Activated CD8-positive, alpha-beta memory T cell treated with anti-CD3 and anti-CD28 coated beads for 1 hour (primary cell): ENCODE measurements around the gene TRIM10.
"Not testable (repeated sequence)": the region's sequence is repeated elsewhere in the genome, so short reads cannot be mapped to it uniquely, and the experiment has no call there.

ENCODE experiments used
- DNase-seq, 2 donors: peaks; one replicate each; pipeline ENCODE4 v3.0.0-alpha.2; 2020; ENCODE audit warnings: low read depth in 1 of 2; ENCODE audit errors: extremely low read depth in 1 of 2

The TRIM10 gene

GRCh38 chr6:30172681-30173080 lies 11.7 kb upstream of the TRIM10 start:
- DNase-seq, result no peak

GRCh38 chr6:30171677-30172471 lies 10.9 kb upstream of the TRIM10 start:
- no peak for DNase-seq

- DNase-seq, result no peak
Observed at GRCh38 chr6:30169658-30170614, 8.9 kb upstream of the TRIM10 start.

GRCh38 chr6:30168741-30169140 lies 7.7 kb upstream of the TRIM10 start:
- DNase-seq, result no peak

- no peak for DNase-seq
Observed at GRCh38 chr6:30167101-30167500, 6.1 kb upstream of the TRIM10 start.

- not testable (repeated sequence) for DNase-seq
Observed at GRCh38 chr6:30165238-30165637, 4.2 kb upstream of the TRIM10 start.

DNA sequence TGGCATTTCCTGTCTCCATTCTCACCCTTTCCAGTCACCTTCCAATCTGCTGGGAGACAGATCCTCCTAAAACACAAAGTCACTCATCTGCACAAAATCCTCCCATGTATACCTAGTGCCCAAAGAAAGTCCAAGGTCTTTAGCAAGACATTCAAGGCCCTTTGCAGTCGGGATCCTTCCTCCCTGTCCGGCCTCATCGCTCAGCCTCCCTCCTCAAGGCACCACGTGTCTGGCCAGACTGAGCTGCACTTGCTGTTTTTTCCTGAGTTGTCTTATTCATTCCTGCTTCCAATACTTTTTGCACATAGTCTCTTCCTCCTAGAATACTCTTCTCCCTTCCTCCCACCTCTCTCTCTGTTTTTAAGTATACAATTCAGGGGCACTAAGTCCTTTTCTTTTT lies 3.7 kb upstream of the TRIM10 start:
- DNase-seq, result no peak

- no peak for DNase-seq
Observed at GRCh38 chr6:30163918-30164654, 3.1 kb upstream of the TRIM10 start.

DNA sequence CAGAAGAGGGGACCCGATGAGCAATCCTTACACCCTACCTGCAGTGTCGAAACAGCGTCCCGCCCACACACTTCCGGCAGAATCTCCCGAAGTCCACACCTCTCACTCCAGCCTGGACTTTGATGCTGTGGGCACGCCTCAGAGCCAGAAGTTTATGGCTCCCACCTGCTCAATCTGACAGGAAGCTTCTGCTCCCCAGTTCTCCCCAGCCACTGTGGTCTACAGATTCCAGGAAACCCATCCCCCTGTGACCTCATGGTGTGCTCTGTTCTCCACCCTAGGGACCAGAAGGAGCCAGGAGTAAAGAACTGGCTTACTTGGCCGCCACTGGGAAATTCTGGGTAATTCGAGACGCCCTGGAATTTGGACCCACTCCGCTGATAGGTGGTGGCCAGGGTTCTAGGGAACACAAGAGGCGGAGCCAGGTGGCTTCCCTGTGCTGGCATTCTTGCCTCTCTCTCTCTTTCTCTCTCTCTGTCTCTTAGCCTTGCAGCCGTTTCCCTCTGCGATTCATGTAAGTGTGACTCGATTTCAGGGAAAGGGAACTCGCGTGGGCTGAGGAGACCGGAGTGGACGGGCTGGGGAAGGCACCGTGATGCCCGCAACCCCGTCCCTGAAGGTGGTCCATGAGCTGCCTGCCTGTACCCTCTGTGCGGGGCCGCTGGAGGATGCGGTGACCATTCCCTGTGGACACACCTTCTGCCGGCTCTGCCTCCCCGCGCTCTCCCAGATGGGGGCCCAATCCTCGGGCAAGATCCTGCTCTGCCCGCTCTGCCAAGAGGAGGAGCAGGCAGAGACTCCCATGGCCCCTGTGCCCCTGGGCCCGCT lies 2.3 kb upstream of the TRIM10 start, which contains the start of gene TRIM15:
Gene TRIM15, plus strand, starts transcription at position 457 of the 828 bp plus-strand sequence. Its CDS starts 139 bp downstream, at position 596.
- DNase-seq, result no peak

DNA sequence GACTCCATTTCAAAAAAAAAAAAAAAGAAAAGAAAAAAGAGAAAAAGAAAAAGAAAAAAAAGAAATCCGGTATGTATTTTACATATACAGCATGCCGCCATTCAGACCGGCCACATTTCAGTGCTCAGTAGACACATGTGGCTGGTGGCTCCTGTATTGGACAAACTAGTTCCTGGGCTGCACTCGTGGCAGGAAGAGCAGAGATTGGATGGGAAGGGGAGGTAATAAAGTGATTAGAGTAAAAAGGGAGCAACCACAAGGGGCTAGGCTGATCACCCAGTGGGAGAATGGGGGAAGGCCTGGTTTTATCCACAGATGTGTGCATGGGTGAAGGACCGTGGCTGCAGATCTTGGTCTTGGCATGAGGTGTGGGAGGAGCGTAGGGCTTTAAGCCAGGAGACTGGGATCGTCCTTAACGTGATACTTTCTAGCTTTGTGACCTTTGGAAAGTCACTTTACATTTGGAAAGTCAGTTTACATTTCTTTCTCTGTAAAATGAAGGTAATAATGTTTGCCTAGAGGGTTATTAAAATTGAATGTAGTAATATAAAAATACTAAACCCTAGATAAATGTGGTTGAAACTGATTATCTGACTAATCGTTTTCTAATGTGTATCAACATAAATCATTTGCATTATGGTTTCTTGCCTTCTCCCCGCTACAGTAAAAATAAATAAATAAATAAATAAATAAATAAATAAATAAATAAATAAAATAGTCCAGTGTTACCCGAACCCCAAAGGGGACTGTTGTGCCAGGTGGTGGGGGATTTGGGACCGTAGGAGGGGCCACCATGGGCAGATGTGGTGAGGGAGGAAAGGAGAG lies 1.5 kb upstream of the TRIM10 start:
- no peak for DNase-seq

GRCh38 chr6:30160008-30160784 lies 815 bp downstream of the TRIM10 start:
- DNase-seq, result no peak

DNA sequence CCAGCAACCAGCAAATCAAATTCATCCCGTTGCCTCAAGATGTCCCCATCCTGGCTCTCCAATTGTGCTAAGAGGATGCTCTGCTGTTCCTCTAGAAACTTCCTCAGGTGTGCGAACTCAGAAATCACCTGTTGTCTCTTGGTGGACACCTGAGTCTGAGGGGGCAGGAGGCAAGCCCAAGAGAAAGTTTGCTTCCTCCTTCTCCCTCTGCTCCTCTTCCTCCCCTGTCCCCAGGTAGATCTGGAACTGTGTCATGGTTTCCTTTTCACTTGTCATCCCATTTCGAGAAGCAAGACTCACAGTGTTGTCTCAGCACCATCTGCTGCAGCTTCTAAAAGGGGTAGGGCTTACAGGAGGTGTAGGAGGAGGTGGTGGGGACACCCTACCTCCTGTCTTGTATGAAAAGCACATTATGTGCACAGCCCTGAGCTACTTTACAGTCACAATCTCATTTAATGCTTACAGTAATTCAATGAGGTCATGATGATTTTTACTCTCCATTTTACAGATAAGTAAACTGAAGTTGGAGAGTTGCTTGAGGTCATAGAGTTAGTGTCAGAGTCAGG lies 2.5 kb downstream of the TRIM10 start:
- no peak for DNase-seq

DNA sequence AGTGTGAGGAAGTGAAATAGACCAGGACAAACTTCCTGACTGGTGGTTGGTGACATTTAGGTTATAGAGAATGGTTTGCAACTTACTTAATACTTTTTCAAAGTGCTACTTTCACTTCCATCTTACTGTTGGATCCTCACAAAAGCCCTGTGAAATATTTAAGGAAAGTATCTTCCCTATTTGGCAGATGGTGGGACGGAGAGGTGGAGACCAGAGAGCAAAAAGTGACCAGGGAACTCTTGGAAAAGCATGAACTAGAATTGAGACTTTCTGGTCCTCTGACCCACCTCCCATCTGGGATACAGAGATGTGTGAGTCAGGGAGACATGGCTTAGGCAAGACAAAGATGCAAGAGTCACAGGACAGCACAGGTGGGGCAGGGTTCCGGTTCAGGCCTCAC lies 3.0 kb downstream of the TRIM10 start:
- DNase-seq, result no peak

DNA sequence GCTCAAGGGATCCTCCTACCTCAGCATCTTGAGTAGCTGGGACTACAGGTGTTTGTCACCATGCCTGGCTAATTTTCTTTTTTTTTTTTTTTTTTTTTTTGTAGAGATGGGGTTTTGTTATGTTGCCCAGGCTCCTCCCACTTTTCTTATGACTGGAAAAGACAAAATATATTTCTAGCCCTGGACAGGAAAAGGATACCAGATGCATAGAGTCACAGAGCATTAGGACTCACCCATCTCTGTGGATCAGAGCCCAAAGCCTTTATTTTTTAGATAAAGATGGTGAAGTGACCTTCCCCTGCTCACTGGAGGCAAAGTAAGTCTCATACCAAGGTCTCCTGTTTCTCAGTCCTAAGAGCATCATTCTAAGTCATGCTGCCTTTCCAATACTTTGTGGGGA lies 3.4 kb downstream of the TRIM10 start:
- no peak for DNase-seq

DNA sequence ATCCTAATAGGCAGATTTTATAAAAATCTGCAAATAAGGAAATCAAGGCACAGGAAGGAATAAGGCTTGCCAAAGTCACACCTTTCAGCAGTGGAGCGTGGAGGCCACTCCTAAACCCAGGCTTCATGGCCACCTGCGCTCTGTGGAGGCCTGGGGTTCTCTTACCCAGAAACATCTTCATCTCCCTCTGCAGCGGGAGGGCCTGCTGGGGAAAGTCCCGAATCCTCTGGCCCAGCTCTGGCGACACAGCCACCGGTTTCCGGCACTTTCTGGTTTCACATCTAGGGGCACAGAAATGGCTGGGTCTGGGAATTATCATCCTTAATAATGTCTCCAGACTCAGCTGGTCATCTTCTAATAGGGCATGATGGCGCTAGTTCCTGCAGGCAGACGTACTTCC lies 4.2 kb downstream of the TRIM10 start:
- DNase-seq, result no peak

DNA sequence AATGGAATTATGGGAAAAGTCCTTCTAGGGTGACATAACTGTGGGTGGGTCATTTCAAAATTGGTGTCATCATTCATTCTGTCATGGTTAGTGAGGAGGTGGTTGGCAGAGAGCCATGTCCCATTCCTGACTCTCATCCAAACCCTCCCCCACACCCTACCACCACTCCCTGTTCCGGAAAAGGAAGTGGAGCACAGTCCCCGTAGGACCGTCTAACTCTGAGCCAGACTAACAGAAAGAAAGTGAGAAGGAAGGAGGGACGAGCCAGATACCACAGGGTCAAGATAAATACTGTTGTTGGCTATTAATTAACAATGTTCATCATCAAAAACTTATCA lies 4.8 kb downstream of the TRIM10 start:
- no peak for DNase-seq

- DNase-seq, result no peak
Observed at GRCh38 chr6:30155520-30156261, 5.3 kb downstream of the TRIM10 start.
